OCI-LY7 (cell line): ENCODE results near the gene ZGPAT. TPM values are rescaled to one million over a fixed set of nuclear protein-coding genes. Genes with fewer than 3 reads are reported as not detected.
A peak's percentile ranks its signal among the peaks of the same experiment; 100 is the strongest.
"Not testable (repeated sequence)": the region's sequence is repeated elsewhere in the genome, so short reads cannot be mapped to it uniquely, and the experiment has no call there.

Experiments used
- BruUV-seq: library from RNA; stranded (reverse); fragments of 400-500 nt; replicated peaks from 2 replicates; lab custom pipeline; 2021; lab: Mats Ljungman, UMichigan
- CTCF ChIA-PET: fragments of 300-600 bp; sonication (Branson Sonifier 250); formaldehyde crosslinking; loops from one replicate; lab custom pipeline; 2022; ENCODE audit warnings: antibody characterized with exemption; ENCODE audit not compliant: unreplicated experiment; lab: Charles Lee
- POLR2A ChIA-PET: fragments of 300-600 bp; sonication (Branson Sonifier 250); formaldehyde crosslinking; loops from one replicate; lab custom pipeline; 2022; ENCODE audit warnings: antibody characterized with exemption; lab: Charles Lee
- DNase-seq: peaks from one replicate; pipeline ENCODE4 v3.0.0-alpha.2; 2015; ENCODE audit warnings: low spot score
- H2AFZ ChIP-seq: fragments of 200-600 bp; sonication (generic), shearing (Covaris generic); 2 replicates; pipeline ENCODE4 v1.6.1; 2014; ENCODE audit warnings: mild to moderate bottlenecking, antibody characterized with exemption, low read length, moderate library complexity
- H3K27ac ChIP-seq: fragments of 200-600 bp; sonication (generic); 2 replicates; pipeline ENCODE4 v1.5.1; 2014; ENCODE audit warnings: mixed run types, low read depth, mild to moderate bottlenecking, moderate library complexity, low read length, inconsistent platforms; ENCODE audit not compliant: poor library complexity, severe bottlenecking
- H3K36me3 ChIP-seq: fragments of 200-600 bp; sonication (generic); 2 replicates; pipeline ENCODE4 v1.6.1; 2014; ENCODE audit warnings: mild to moderate bottlenecking, antibody characterized with exemption, low read length, moderate library complexity, mixed read lengths; ENCODE audit not compliant: insufficient read depth
- H3K4me1 ChIP-seq: fragments of 200-600 bp; sonication (generic); 2 replicates; pipeline ENCODE4 v1.5.1; 2014; ENCODE audit warnings: mild to moderate bottlenecking, low read length; ENCODE audit not compliant: insufficient read depth, poor library complexity, severe bottlenecking
- H3K4me2 ChIP-seq: fragments of 200-600 bp; sonication (generic); 2 replicates; pipeline ENCODE4 v1.6.1; 2014; ENCODE audit warnings: mild to moderate bottlenecking, low read length
- H3K4me3 ChIP-seq: fragments of 200-600 bp; sonication (generic); 2 replicates; pipeline ENCODE4 v1.5.1; 2014; ENCODE audit warnings: mild to moderate bottlenecking, low read depth, low read length; ENCODE audit not compliant: poor library complexity, severe bottlenecking
- H3K79me2 ChIP-seq: fragments of 200-600 bp; sonication (generic); 2 replicates; pipeline ENCODE4 v1.6.1; 2016; ENCODE audit warnings: low read depth, mild to moderate bottlenecking, low read length, moderate library complexity, mixed read lengths; ENCODE audit not compliant: insufficient read depth
- H3K9me2 ChIP-seq: fragments of 200-600 bp; sonication (generic); 2 replicates; pipeline ENCODE4 v1.6.1; 2016; ENCODE audit warnings: mild to moderate bottlenecking, low read length, mixed read lengths; ENCODE audit not compliant: insufficient read depth
- H3K9me3 ChIP-seq: fragments of 200-600 bp; sonication (generic); 2 replicates; pipeline ENCODE4 v1.6.1; 2014; ENCODE audit warnings: mild to moderate bottlenecking, mixed run types, low read length, mixed read lengths
- H4K20me1 ChIP-seq: fragments of 200-600 bp; sonication (generic); 2 replicates; pipeline ENCODE4 v1.6.1; 2014; ENCODE audit warnings: mild to moderate bottlenecking, antibody characterized with exemption, low read length, moderate library complexity, mixed read lengths; ENCODE audit not compliant: insufficient read depth
- CTCF ChIP-seq: fragments of 200-600 bp; sonication (generic); conservative IDR thresholded peaks from 2 replicates; pipeline ENCODE4 v1.5.1; 2014; ENCODE audit warnings: mild to moderate bottlenecking, antibody characterized with exemption, low read length, moderate library complexity, mixed read lengths
- EZH2phosphoT487 ChIP-seq: fragments of 200-600 bp; sonication (generic); IDR thresholded peaks from 2 replicates; pipeline ENCODE4 v1.6.1; 2018; ENCODE audit warnings: low read depth, borderline replicate concordance, mild to moderate bottlenecking, mixed run types, antibody characterized with exemption, low read length, moderate library complexity, mixed read lengths
- intact Hi-C: fragments of 100-400 bp; cut with micrococcal nuclease; formaldehyde crosslinking; loops from one replicate; pipeline ENCODE4 v1.10.0; 2022; ENCODE audit not compliant: unreplicated experiment
- total RNA-seq, 2 experiments: library from RNA; depleted of rRNA in 1 of 2; stranded (reverse); fragments of >200 nt in 1 of 2; shearing (Covaris generic) in 1 of 2; gene quantifications; 2 replicates each; pipeline ENCODE4 v1.2.3, GENCODE V29; 2014 to 2022

ZGPAT gene
- total RNA-seq, 2 experiments from 2014 or later: 43.9 to 55.4 TPM

- Histone ChIP-seq H3K79me2 (peaks cover 13% of the 10 kb centered on the region; the same call in 1 of the 2 replicates), H2AFZ (no peak overlapping the region), H3K27ac (no peak overlapping the region), H3K36me3 (peaks cover 27% of the 10 kb centered on the region; the same call in 1 of the 2 replicates), H3K4me1 (peaks cover 11% of the 10 kb centered on the region), H3K9me3 (no peaks in the 10 kb centered on the region), H3K4me3 (peak overlapping the region; percentile 94), H3K9me2 (no peaks in the 10 kb centered on the region), H4K20me1 (no peaks in the 10 kb centered on the region), H3K4me2 (peak overlapping the region; percentile 90)
- POLR2A ChIA-PET: no interaction called here
- CTCF ChIA-PET: no interaction called here
- DNase-seq: no peak
- TF ChIP-seq CTCF (no peak), EZH2phosphoT487 (no peak)
- intact Hi-C loops: no loop called here
- no TSS peak for BruUV-seq
Observed at GRCh38 chr20:63659370-63659769, 48.5 kb upstream of the ZGPAT start.

- TSS peak; percentile 58 for BruUV-seq
- H4K20me1 ChIP-seq, DNase-seq, intact Hi-C loops, H3K9me3 ChIP-seq, H3K4me3 ChIP-seq, H3K4me2 ChIP-seq, H3K27ac ChIP-seq, H2AFZ ChIP-seq, H3K9me2 ChIP-seq, POLR2A ChIA-PET: not testable (repeated sequence)
- peaks cover 27% of the 10 kb centered on the region; the same call in 1 of the 2 replicates for H3K36me3 ChIP-seq
- peaks cover 13% of the 10 kb centered on the region; the same call in 1 of the 2 replicates for H3K79me2 ChIP-seq
- CTCF ChIA-PET: interaction anchor here (0.5 kb wide), 1 partner anchor 63 kb away, joined by 3 read pairs; no protein-coding TSS in a partner anchor
- peaks cover 11% of the 10 kb centered on the region for H3K4me1 ChIP-seq
Observed at GRCh38 chr20:63660174-63660573, 47.7 kb upstream of the ZGPAT start.

- ChIA-PET CTCF (interaction anchor here (0.5 kb wide), 1 partner anchor 63 kb away, joined by 3 read pairs; no protein-coding TSS in a partner anchor), POLR2A (no interaction called here)
- peaks cover 11% of the 10 kb centered on the region for H3K4me1 ChIP-seq
- H3K9me3 ChIP-seq: no peaks in the 10 kb centered on the region
- peaks cover 13% of the 10 kb centered on the region; the same call in 1 of the 2 replicates for H3K79me2 ChIP-seq
- no peak overlapping the region for H3K4me3 ChIP-seq
- H4K20me1 ChIP-seq: no peaks in the 10 kb centered on the region
- H3K9me2 ChIP-seq: no peaks in the 10 kb centered on the region
- DNase-seq: no peak
- TF ChIP-seq EZH2phosphoT487: no peak
- no peak for TF ChIP-seq CTCF
- no peak overlapping the region for H2AFZ ChIP-seq
- peaks cover 29% of the 10 kb centered on the region for H3K36me3 ChIP-seq
- no TSS peak for BruUV-seq
- H3K27ac ChIP-seq: no peak overlapping the region
- intact Hi-C loops: no loop called here
- H3K4me2 ChIP-seq: no peak overlapping the region
Observed at GRCh38 chr20:63660622-63661021, 47.2 kb upstream of the ZGPAT start.
